NT2/D1 (cell line): Measurements from ENCODE around the gene CKB.

Experiments
- SUZ12 ChIP-seq: IDR thresholded peaks from 2 replicates; pipeline ENCODE4 v1.6.1; 2011; ENCODE audit not compliant: insufficient read length, insufficient read depth; ENCODE audit errors: extremely low read depth
- YY1 ChIP-seq: IDR thresholded peaks from 2 replicates; pipeline ENCODE4 v1.6.1; 2011; ENCODE audit not compliant: insufficient read length, insufficient read depth
- ZNF274 ChIP-seq: IDR thresholded peaks from 2 replicates; pipeline ENCODE4 v1.6.1; 2011; ENCODE audit warnings: mild to moderate bottlenecking, low read depth, low read length

GRCh38 chr14:103569408-103569807 is 46.8 kb upstream of the CKB start:
- TF ChIP-seq ZNF274 (no peak), YY1 (no peak), SUZ12 (no peak)
